HT1080 (cell line): ENCODE measurements around the gene ZNF333. TPM values are rescaled to one million over a fixed set of nuclear protein-coding genes. Genes with fewer than 3 reads are reported as not detected.

ENCODE experiments used
- total RNA-seq: library from RNA; depleted of rRNA; stranded (reverse); fragments of >200 nt; shearing (Covaris generic); gene quantifications from 2 replicates; pipeline ENCODE4 v1.2.3, GENCODE V29; 2014; rRNA removed

ZNF333 gene
- total RNA-seq, 1 experiment from 2014 or later, result 7.9 TPM

Other genes starting within 250 kb of the ZNF333 start
- gene PTGER1, start 214.7 kb upstream of the ZNF333 start, total RNA-seq, result 0.37 and 0.43 TPM in 2 replicates
- 231 and 243 TPM in 2 replicates for gene GIPC1, start 193.9 kb upstream of the ZNF333 start, total RNA-seq
- 105 and 126 TPM in 2 replicates for gene DNAJB1, start 171.7 kb upstream of the ZNF333 start, total RNA-seq
- gene TECR, start 160.5 kb upstream of the ZNF333 start, total RNA-seq, result 97.1 and 144 TPM in 2 replicates
- gene NDUFB7, start 118.0 kb upstream of the ZNF333 start, total RNA-seq, result 284 and 475 TPM in 2 replicates
- not detected in 2 replicates for gene CLEC17A, start 107.0 kb upstream of the ZNF333 start, total RNA-seq
- not detected in 2 replicates for gene ADGRE3, start 15.2 kb upstream of the ZNF333 start, total RNA-seq
- not detected in 2 replicates for gene ADGRE2, start 88.5 kb downstream of the ZNF333 start, total RNA-seq
- not detected in 2 replicates for gene OR7A5, start 145.1 kb downstream of the ZNF333 start, total RNA-seq
- gene OR7C1, start 145.1 kb downstream of the ZNF333 start, total RNA-seq, result not detected in 2 replicates
- gene OR7A10, start 158.9 kb downstream of the ZNF333 start, total RNA-seq, result not detected in 2 replicates
- gene OR7A17, start 196.1 kb downstream of the ZNF333 start, total RNA-seq, result not detected in 2 replicates